OCI-LY1 (cell line): ENCODE measurements around the gene AGAP3.

Experiments used
- CTCF ChIP-seq: fragments of 200-600 bp; sonication (generic), shearing (Covaris generic); IDR thresholded peaks from 2 replicates; pipeline ENCODE4 v1.5.1; 2017; ENCODE audit warnings: mild to moderate bottlenecking, antibody characterized with exemption, low read length, moderate library complexity, mixed read lengths
- EZH2 ChIP-seq: fragments of 200-600 bp; sonication (generic), shearing (Covaris generic); IDR thresholded peaks from 2 replicates; pipeline ENCODE4 v1.8.0; 2017; ENCODE audit warnings: borderline replicate concordance, mixed run types, mild to moderate bottlenecking, antibody characterized with exemption, low read length, moderate library complexity, mixed read lengths

GRCh38 chr7:151099486-151100211, 13.4 kb downstream of the AGAP3 start:
- TF ChIP-seq CTCF (no peak), EZH2 (no peak)
